ENCODE measurements around the gene TVP23A.

The TVP23A gene

GRCh38 chr16:10849736-10850477, 31.3 kb upstream of the TVP23A start:
- H3K4me3 ChIP-seq (replicated peaks; ENCODE audit: low read depth, low read length), result no peak overlapping the region
- no peak for TF ChIP-seq CTCF (IDR thresholded peaks at IDR 0.05; ENCODE audit: low read depth, low read length, missing control alignments)
- no peak for DNase-seq (ENCODE audit: extremely low read depth, low read depth)

GRCh38 chr16:10847176-10847575, 28.6 kb upstream of the TVP23A start:
- DNase-seq (ENCODE audit: extremely low read depth, low read depth), result no peak
- H3K4me3 ChIP-seq (replicated peaks; ENCODE audit: low read depth, low read length), result no peak overlapping the region
- no peak for TF ChIP-seq CTCF (IDR thresholded peaks at IDR 0.05; ENCODE audit: low read depth, low read length, missing control alignments)

- H3K4me3 ChIP-seq (replicated peaks; ENCODE audit: low read depth, low read length), result no peak overlapping the region
- no peak for TF ChIP-seq CTCF (IDR thresholded peaks at IDR 0.05; ENCODE audit: low read depth, low read length, missing control alignments)
- DNase-seq (ENCODE audit: extremely low read depth, low read depth), result no peak
Observed at GRCh38 chr16:10846213-10846998, 27.8 kb upstream of the TVP23A start.

GRCh38 chr16:10840703-10841102, 22.1 kb upstream of the TVP23A start:
- no peak overlapping the region for H3K4me3 ChIP-seq (replicated peaks; ENCODE audit: low read depth, low read length)
- TF ChIP-seq CTCF (IDR thresholded peaks at IDR 0.05; ENCODE audit: low read depth, low read length, missing control alignments), result no peak

GRCh38 chr16:10839279-10839666, 20.7 kb upstream of the TVP23A start:
- no peak overlapping the region for H3K4me3 ChIP-seq (replicated peaks; ENCODE audit: low read depth, low read length)
- DNase-seq (ENCODE audit: extremely low read depth, low read depth), result no peak

More at GRCh38 chr16:10840703-10841102, 22.1 kb upstream of the TVP23A start:
- DNase-seq (ENCODE audit: extremely low read depth, low read depth), result no peak

GRCh38 chr16:10838621-10839278, 20.2 kb upstream of the TVP23A start:
- no peak overlapping the region for H3K4me3 ChIP-seq (replicated peaks; ENCODE audit: low read depth, low read length)
- no peak for DNase-seq (ENCODE audit: extremely low read depth, low read depth)
- no peak for TF ChIP-seq CTCF (IDR thresholded peaks at IDR 0.05; ENCODE audit: low read depth, low read length, missing control alignments)

More at GRCh38 chr16:10839279-10839666, 20.7 kb upstream of the TVP23A start:
- TF ChIP-seq CTCF (IDR thresholded peaks at IDR 0.05; ENCODE audit: low read depth, low read length, missing control alignments), result no peak
